ENCODE data around the gene MYO19.

DNA sequence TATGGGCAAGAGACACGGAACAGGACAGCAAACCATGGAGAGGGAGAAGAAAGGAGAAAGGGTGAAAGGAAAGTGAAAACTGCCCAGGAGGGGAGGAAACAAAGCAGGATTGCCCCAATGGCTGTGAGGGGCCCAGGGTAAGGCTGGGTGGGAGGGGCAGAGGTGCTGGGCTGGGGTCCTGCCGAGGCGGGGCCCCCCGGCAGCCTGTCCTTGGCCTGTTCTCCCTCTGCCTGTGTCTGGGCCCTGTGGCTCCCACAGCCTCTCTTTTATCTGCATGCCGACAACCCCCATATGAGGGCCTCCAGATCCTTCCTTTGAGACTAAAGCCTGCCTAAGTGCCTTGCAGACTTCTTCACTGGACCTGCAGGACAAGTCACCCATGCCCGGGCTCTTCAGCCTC lies 32.7 kb downstream of the MYO19 start:
- no peak for TF ChIP-seq CTCF (IDR thresholded peaks at IDR 0.05)
- TF ChIP-seq POLR2A (IDR thresholded peaks at IDR 0.05) = no peak

Data from tibial nerve (tissue), 3 donors.